Activated CD8-positive, alpha-beta memory T cell treated with anti-CD3 and anti-CD28 coated beads, Interleukin-2, amount 50 U/mL, for 1 hour (primary cell): ENCODE results near the gene ALDH9A1.
"Not testable (repeated sequence)": the region's sequence is repeated elsewhere in the genome, so short reads cannot be mapped to it uniquely, and the experiment has no call there.

Source experiments
- DNase-seq: peaks from one replicate; pipeline ENCODE4 v3.0.0-alpha.2; 2020; ENCODE audit errors: extremely low read depth

The ALDH9A1 gene

GRCh38 chr1:165697881-165698760 is at the start of gene ALDH9A1:
TSS of gene ALDH9A1 (minus strand) at chr1:165698562. CDS start at chr1:165698558, 4 bp downstream.
- peak; percentile 45 for DNase-seq

DNA sequence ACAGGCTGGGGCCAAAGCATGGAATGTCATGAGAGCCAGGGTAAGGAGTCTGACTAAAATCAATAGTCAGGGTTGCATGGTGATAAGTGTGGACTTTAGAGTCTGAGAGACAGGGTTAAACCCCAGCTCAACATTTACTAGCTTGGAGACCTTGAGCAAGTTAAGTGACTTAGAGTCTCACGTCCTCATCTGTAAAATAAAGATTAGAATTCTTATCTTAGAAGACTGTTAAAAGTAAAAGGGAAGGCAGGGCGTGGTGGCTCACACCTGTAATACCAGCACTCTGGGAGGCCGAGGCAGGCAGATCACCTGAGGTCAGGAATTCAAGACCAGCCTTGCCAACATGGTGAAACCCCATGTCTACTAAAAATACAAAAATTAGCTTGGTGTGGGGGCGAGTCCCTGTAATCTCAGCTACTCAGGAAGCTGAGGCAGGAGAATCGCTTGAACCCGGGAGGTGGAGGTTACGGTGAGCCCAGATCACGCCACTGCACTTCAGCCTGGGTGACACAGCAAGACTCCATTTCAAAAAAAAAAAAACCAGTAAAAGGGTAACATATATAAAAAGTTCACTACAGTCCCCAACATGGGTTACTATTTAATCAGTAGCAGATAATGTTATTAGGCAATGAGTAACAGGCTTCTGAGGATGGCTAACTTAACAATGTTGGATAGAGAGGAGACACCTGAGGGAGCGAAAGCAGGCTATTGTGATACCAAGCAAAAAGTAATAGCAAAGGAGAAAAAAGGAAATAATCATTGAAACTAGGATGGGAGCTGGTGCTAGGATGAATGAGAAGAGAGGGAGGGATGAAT is 49.5 kb upstream of the ALDH9A1 start:
- no peak for DNase-seq

DNA sequence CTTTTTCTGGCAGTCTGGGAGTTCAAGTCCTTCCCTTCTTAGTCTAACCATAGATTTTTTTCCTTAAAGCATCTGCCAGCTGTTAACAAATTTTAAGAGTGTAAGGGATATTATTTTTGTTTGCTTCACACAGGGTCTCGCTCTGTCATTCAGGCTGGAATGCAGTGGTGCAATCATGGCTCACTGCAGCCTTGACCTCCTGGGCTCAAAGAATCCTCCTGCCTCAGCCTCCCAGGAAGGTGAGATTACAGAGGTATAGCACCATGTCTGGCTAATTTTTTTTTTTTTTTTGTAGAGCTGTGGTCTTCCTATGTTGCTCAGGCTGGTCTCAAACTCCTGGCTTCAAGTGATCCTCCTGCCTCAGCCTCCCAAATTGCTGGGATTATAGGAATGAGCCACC is 46.6 kb upstream of the ALDH9A1 start:
- not testable (repeated sequence) for DNase-seq

DNA sequence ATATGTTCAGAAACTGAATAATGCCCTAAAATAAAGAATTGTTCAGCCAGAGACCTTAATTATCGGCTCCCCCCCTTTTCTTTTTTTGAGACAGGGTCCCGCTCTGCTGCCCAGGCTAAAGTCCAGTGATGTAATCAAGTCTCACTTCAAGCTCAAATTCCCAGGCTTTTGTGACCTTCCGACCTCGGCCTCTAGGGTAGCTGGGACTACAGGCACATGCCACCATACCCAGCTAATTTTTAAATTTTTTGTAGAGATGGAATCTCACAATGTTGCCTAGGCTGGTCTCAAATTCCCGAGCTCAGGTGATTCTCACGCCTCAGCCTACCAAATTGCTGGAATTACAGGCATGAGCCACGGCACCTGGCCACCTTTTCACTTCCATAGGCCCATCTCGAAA is 43.8 kb upstream of the ALDH9A1 start:
- DNase-seq = no peak

- DNase-seq = no peak
Measured at GRCh38 chr1:165738794-165739193, 40.4 kb upstream of the ALDH9A1 start.

- no peak for DNase-seq
Measured at GRCh38 chr1:165737196-165737595, 38.8 kb upstream of the ALDH9A1 start.

DNA sequence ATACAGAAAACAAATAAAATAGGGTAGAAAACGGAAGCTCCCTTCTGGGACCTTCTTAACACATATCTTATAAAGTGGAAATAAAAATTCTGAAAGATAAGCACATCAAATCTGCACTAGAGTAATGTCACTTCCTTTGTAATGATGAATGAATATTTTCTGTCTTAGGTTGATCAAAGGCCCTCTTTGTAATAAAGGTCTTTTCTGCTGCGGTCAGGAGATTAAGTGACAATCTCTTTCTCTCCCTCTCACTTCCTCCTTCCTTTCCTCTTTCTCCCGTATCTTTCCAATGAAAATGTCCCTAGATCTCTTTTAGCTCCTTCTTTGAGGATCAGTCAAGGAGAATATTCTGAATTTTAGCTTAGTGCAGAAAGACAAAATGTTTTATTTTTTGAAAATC is 36.5 kb upstream of the ALDH9A1 start:
- no peak for DNase-seq

GRCh38 chr1:165726841-165727240 is 28.5 kb upstream of the ALDH9A1 start:
- DNase-seq = no peak

GRCh38 chr1:165726169-165726568 is 27.8 kb upstream of the ALDH9A1 start:
- no peak for DNase-seq

DNA sequence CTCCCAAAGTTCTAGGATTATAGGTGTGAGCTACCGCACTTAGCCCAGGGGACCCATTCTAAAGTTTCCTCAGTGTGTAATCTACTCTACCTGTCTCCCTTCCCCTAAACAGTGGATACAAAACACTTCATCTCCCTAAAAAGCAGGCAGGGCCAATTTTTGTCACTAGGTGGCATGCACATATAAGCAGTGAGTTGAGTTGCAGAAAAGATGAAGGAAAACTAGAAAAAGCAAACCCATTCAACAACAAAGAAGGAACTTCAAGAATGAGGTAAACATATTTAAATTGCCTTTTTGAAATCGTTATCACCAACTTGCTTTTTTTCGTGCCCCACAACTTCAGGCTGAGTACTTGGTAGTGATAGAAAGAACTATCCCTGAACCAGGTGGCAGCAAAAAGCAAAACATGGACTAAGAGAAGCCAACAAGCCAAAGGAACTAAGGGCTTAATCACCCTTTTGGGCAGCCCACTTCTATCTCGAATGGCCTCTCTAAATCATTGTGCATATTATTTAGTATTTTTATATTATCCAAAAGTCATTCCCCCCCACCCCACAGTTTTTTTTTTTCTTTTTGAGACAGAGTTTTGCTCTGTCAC is 19.7 kb upstream of the ALDH9A1 start:
- DNase-seq = no peak

DNA sequence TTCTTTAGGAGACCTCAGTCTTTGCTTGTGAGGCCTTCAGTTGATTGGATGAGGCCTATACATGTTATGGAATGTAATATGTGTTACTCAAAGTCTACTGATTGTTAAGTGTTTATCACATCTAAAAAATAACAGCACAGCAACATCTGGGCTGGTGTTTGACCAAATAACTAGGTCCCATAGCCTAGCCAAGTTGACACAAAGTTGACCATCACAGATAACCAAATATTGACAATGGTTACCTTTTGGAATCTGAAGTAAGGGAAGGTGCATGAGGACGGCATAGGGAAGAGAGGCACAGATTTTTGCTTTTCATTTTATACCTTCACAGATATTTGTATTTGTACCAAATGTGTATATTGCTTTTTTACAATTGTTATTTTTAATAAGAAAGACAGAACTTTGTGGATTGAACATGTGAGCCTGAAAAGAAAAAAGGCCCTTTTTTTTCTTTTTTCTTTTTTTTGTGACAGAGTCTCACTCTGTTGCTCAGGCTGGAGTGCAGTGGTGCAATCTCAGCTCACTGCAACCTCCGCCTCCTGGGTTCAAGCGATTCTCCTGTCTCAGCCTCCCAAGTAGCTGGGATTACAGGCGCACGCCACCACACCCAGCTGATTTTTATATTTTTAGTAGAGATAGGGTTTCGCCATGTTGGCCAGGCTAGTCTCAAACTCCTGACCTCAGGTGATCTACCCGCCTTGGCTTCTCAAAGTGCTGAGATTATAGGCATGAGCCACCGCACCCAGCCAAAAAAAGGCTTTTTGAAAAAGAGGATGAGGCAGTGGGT is 18.1 kb upstream of the ALDH9A1 start:
- DNase-seq = not testable (repeated sequence)

- no peak for DNase-seq
Measured at GRCh38 chr1:165712764-165713163, 14.4 kb upstream of the ALDH9A1 start.

GRCh38 chr1:165707984-165708706 is 9.8 kb upstream of the ALDH9A1 start:
- no peak for DNase-seq

DNA sequence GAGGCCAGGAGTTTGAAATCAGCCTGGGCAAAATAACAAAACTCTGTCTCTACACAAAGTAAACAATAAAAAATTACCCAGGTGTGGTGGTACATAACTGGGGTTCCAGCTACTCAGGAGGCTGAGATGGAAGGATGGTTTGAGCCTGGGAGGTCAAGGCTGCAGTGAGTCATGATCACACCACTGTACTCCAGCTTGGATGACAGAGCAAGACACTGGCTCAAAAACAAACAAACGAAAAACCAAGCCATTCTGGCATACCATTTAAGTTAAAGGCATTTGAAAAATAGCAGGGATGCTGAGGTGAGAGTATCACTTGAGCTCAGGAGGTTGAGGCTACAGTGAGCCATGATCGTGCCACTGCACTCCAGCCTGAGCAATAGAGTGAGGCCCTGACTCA is 5.3 kb upstream of the ALDH9A1 start:
- DNase-seq = no peak

DNA sequence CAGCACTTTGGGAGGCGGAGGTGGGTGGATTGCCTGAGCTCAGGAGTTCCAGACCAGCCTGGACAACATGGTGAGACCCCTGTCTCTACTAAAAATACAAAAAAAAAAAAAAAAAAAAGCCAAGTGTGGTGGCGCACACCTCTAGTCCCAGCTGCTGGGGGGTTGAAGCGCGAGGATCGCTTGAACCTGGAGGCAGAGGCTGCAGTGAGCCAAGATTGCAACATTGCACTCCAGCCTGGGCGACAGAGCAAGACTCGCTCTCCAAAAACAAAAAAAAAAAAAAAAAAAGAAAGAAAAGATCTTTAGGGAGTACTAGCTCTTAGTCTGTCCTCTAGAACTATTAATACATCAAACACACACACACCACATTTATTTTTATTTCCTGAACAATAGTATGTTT is 3.6 kb upstream of the ALDH9A1 start:
- DNase-seq = not testable (repeated sequence)

- DNase-seq = no peak
Measured at GRCh38 chr1:165699577-165699976, 1.2 kb upstream of the ALDH9A1 start.

DNA sequence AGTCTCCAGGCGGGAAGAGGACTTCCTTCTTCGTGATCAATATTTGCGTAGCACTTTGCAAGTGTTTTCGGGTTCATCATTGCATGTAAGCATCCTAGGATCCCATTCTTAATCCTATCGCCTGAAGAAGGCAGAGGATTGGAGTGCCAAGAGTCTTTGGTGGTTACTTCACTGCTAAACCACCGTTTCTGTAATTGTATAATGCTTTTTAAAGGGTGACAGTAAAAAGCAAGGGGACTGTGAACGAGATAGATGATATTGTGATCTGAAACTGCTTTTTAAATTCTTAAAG is 345 bp upstream of the ALDH9A1 start:
- no peak for DNase-seq

GRCh38 chr1:165697491-165697880 is 876 bp downstream of the ALDH9A1 start:
- no peak for DNase-seq

GRCh38 chr1:165696625-165697100 is 1.7 kb downstream of the ALDH9A1 start:
- DNase-seq = no peak

DNA sequence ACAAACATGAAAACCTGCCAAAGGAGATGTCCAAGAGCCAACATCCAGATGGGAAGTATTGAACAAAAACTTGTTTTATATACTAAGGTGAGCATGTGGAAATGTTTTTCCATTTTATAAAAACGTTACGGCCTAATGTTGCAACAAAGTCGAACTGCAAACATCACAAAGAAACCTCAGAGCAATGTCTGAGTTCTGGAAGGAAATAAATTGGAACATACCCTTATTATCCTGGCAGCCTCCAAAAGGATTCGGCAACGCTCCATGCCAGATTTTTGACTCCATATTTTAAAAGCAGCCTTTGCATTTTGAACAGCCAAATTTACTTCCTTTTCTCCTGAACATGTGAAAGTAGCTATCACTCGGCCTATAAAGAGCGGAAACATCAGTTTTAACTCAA is 3.3 kb downstream of the ALDH9A1 start:
- no peak for DNase-seq

GRCh38 chr1:165688046-165688445 is 10.3 kb downstream of the ALDH9A1 start:
- DNase-seq = no peak
